Measurements from ENCODE around the gene M1AP. TPM values are rescaled to one million over a fixed set of nuclear protein-coding genes. Genes with fewer than 3 reads are reported as not detected.

The M1AP gene
- total RNA-seq, 1 experiment from 2014 or later, result not detected

- in situ Hi-C loops (cut with HindIII; ENCODE audit: low pct_unique_long_range_greater_than_20kb, low sequenced_read_pairs), result no loop called here
- intact Hi-C loops (cut with micrococcal nuclease; ENCODE audit: unreplicated experiment), result no loop called here
- no peak for TF ChIP-seq REST (IDR thresholded peaks at IDR 0.05; ENCODE audit: insufficient read depth in 1 of 2, low read depth in 2 of 2, low read length in 1 of 2)
- no peak for TF ChIP-seq SIN3A (IDR thresholded peaks at IDR 0.05; ENCODE audit: borderline replicate concordance, insufficient read depth, low read depth, low read length)
- TF ChIP-seq POLR2AphosphoS5 (IDR thresholded peaks at IDR 0.05; ENCODE audit: low read depth, low read length), result no peak
- Histone ChIP-seq H3K36me3 (ENCODE audit: control insufficient read depth, insufficient read depth, low read length) (no peaks in the 10 kb centered on the region), H3K27ac (ENCODE audit: low read length) (no peak overlapping the region), H3K4me1 (ENCODE audit: control insufficient read depth, insufficient read depth, low read length) (no peaks in the 10 kb centered on the region), H3K27me3 (ENCODE audit: control insufficient read depth, insufficient read depth, low read length) (peaks cover 2% of the 10 kb centered on the region; the same call in 1 of the 2 replicates), H3K9me3 (ENCODE audit: control insufficient read depth, insufficient read depth, low read depth, low read length) (no peaks in the 10 kb centered on the region), H3K4me3 (ENCODE audit: low read depth in 2 of 2, low read length in 2 of 2) (no peak overlapping the region)
- POLR2A ChIA-PET, result no interaction called here
- CTCF ChIA-PET, result no interaction called here
- DNase-seq (ENCODE audit: low read depth, low spot score) (no peak), ATAC-seq (no peak)
- BruUV-seq (replicated peaks), result no TSS peak
Observed at GRCh38 chr2:74566076-74566753, 81.9 kb downstream of the M1AP start.

GRCh38 chr2:74564222-74564621, 83.9 kb downstream of the M1AP start:
- Histone ChIP-seq H3K4me3 (ENCODE audit: low read depth in 2 of 2, low read length in 2 of 2) (no peak overlapping the region), H3K36me3 (ENCODE audit: control insufficient read depth, insufficient read depth, low read length) (no peaks in the 10 kb centered on the region), H3K9me3 (ENCODE audit: control insufficient read depth, insufficient read depth, low read depth, low read length) (no peaks in the 10 kb centered on the region), H3K27ac (ENCODE audit: low read length) (no peak overlapping the region), H3K27me3 (ENCODE audit: control insufficient read depth, insufficient read depth, low read length) (peaks cover 2% of the 10 kb centered on the region; the same call in 1 of the 2 replicates), H3K4me1 (ENCODE audit: control insufficient read depth, insufficient read depth, low read length) (no peaks in the 10 kb centered on the region)
- in situ Hi-C loops (cut with HindIII; ENCODE audit: low pct_unique_long_range_greater_than_20kb, low sequenced_read_pairs), result no loop called here
- DNase-seq (ENCODE audit: low read depth, low spot score), result no peak
- ChIA-PET CTCF (no interaction called here), POLR2A (no interaction called here)
- TF ChIP-seq POLR2AphosphoS5 (IDR thresholded peaks at IDR 0.05; ENCODE audit: low read depth, low read length) (no peak), TCF7L2 (IDR thresholded peaks at IDR 0.05; ENCODE audit: low read depth, low read length) (no peak), SIN3A (IDR thresholded peaks at IDR 0.05; ENCODE audit: borderline replicate concordance, insufficient read depth, low read depth, low read length) (no peak), REST (IDR thresholded peaks at IDR 0.05; ENCODE audit: insufficient read depth in 1 of 2, low read depth in 2 of 2, low read length in 1 of 2) (no peak), CTCF (IDR thresholded peaks at IDR 0.05) (no peak)
- no peak for ATAC-seq
- BruUV-seq (replicated peaks), result no TSS peak
- intact Hi-C loops (cut with micrococcal nuclease; ENCODE audit: unreplicated experiment), result no loop called here

Data from Panc1 (cell line).